CD4-positive, alpha-beta T cell (primary cell): Measurements from ENCODE around the gene CCDC183. TPM values are rescaled to one million over a fixed set of nuclear protein-coding genes. Genes with fewer than 3 reads are reported as not detected.
A peak's percentile ranks its signal among the peaks of the same experiment; 100 is the strongest.

Experiments
- ATAC-seq: fragments of 200-7000 bp; cut with Tn5 transposase; one replicate; pipeline ENCODE4 v1.10.0; 2022; ENCODE audit warnings: mild to moderate bottlenecking; ENCODE audit not compliant: poor library complexity
- CTCF ChIA-PET: fragments of 350-600 bp; sonication (Branson Sonifier 250); formaldehyde crosslinking; loops from one replicate; lab custom pipeline; 2021; ENCODE audit warnings: antibody characterized with exemption, inconsistent platforms; lab: Charles Lee
- POLR2A ChIA-PET: fragments of 350-600 bp; sonication (Branson Sonifier 250); formaldehyde crosslinking; loops from one replicate; lab custom pipeline; 2021; ENCODE audit warnings: antibody characterized with exemption, inconsistent platforms; lab: Charles Lee
- DNase-seq, 14 experiments: peaks; one replicate each; pipeline ENCODE4 v3.0.0-alpha.2; 2013 to 2020; ENCODE audit warnings: mixed read lengths in 2 of 14
- H3K27ac ChIP-seq, 2 donors: one replicate each; pipeline versions ENCODE4 v1.5.1 to v1.7.0; 2013; ENCODE audit warnings: low read length in 2 of 2, low read depth in 1 of 2, mild to moderate bottlenecking in 1 of 2
- H3K27me3 ChIP-seq, 2 experiments: 1 replicate in 1 of 2; 2 replicates in 1 of 2; pipeline versions ENCODE4 v1.6.1 to v1.7.0; 2013; ENCODE audit warnings: low read length in 2 of 2, control low read depth in 1 of 2, mild to moderate bottlenecking in 1 of 2, moderate library complexity in 1 of 2; ENCODE audit not compliant: insufficient read depth in 2 of 2, control insufficient read depth in 1 of 2
- H3K36me3 ChIP-seq: one replicate; pipeline ENCODE4 v1.6.1; 2013; ENCODE audit warnings: low read length, control low read depth; ENCODE audit not compliant: insufficient read depth
- H3K4me1 ChIP-seq: one replicate; pipeline ENCODE4 v1.6.1; 2013; ENCODE audit warnings: low read length, control low read depth; ENCODE audit not compliant: insufficient read depth
- H3K4me3 ChIP-seq: one replicate; pipeline ENCODE4 v1.5.1; 2013; ENCODE audit warnings: mild to moderate bottlenecking, low read length, moderate library complexity
- H3K9me3 ChIP-seq, 2 experiments: 1 replicate in 1 of 2; 2 replicates in 1 of 2; pipeline versions ENCODE4 v1.6.1 to v1.7.0; 2013; ENCODE audit warnings: low read length in 2 of 2, mild to moderate bottlenecking in 2 of 2, control low read depth in 1 of 2, moderate library complexity in 1 of 2; ENCODE audit not compliant: control insufficient read depth in 1 of 2, insufficient read depth in 1 of 2
- H3K27ac Mint-ChIP-seq: one replicate; pipeline ENCODE4 v1.8.0; 2020; ENCODE audit warnings: mixed read lengths
- H3K27me3 Mint-ChIP-seq: one replicate; pipeline ENCODE4 v1.8.0; 2021; ENCODE audit warnings: mixed read lengths
- H3K36me3 Mint-ChIP-seq: one replicate; pipeline ENCODE4 v1.8.0; 2021; ENCODE audit warnings: low read depth, mixed read lengths
- H3K4me1 Mint-ChIP-seq: one replicate; pipeline ENCODE4 v1.8.0; 2021; ENCODE audit warnings: low read depth, mixed read lengths
- H3K4me3 Mint-ChIP-seq: one replicate; pipeline ENCODE4 v1.8.0; 2020; ENCODE audit warnings: mild to moderate bottlenecking, mixed read lengths
- H3K9me3 Mint-ChIP-seq: one replicate; pipeline ENCODE4 v1.8.0; 2020; ENCODE audit warnings: mixed read lengths
- intact Hi-C, 2 experiments: fragments of 100-400 bp; cut with DNase I in 1 of 2; cut with micrococcal nuclease in 1 of 2; formaldehyde crosslinking; loops; one replicate each; pipeline versions ENCODE4 v1.15.1 to v1.9.0; 2023 to 2025; cut with DNase I, micrococcal nuclease
- total RNA-seq, 174 experiments: library from RNA in 2 of 174; stranded (reverse) in 2 of 174; gene quantifications; one replicate each; pipeline ENCODE4 v1.2.3 and lab custom pipeline; 2021 to 2026
- TF ChIP-seq, protein P1 (sequence below): fragments of 200-600 bp; IDR thresholded peaks from one replicate; pipeline ENCODE4 v1.8.0; 2022; ENCODE audit warnings: antibody characterized with exemption, mild to moderate bottlenecking

Gene CCDC183
- total RNA-seq, 2 experiments from 2014 or later = 3.0 to 4.6 TPM

GRCh38 chr9:136815422-136815782, 19.3 kb downstream of the CCDC183 start:
- TF ChIP-seq, protein P1, sequence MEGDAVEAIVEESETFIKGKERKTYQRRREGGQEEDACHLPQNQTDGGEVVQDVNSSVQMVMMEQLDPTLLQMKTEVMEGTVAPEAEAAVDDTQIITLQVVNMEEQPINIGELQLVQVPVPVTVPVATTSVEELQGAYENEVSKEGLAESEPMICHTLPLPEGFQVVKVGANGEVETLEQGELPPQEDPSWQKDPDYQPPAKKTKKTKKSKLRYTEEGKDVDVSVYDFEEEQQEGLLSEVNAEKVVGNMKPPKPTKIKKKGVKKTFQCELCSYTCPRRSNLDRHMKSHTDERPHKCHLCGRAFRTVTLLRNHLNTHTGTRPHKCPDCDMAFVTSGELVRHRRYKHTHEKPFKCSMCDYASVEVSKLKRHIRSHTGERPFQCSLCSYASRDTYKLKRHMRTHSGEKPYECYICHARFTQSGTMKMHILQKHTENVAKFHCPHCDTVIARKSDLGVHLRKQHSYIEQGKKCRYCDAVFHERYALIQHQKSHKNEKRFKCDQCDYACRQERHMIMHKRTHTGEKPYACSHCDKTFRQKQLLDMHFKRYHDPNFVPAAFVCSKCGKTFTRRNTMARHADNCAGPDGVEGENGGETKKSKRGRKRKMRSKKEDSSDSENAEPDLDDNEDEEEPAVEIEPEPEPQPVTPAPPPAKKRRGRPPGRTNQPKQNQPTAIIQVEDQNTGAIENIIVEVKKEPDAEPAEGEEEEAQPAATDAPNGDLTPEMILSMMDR = no peak
- H3K4me3 ChIP-seq = no peak overlapping the region
- Mint-ChIP-seq H3K36me3 (peaks cover 35% of the 10 kb centered on the region), H3K4me1 (peaks cover 24% of the 10 kb centered on the region), H3K9me3 (no peaks in the 10 kb centered on the region), H3K27me3 (no peaks in the 10 kb centered on the region), H3K4me3 (no peak overlapping the region), H3K27ac (no peak overlapping the region)
- H3K36me3 ChIP-seq = peaks cover 13% of the 10 kb centered on the region
- ChIA-PET CTCF (no interaction called here), POLR2A (no interaction called here)
- ATAC-seq (no peak), DNase-seq (no peak)
- intact Hi-C loops = no loop called here
- no peak overlapping the region for H3K27ac ChIP-seq
- no peaks in the 10 kb centered on the region for H3K9me3 ChIP-seq
- H3K4me1 ChIP-seq = peaks cover 21% of the 10 kb centered on the region
- H3K27me3 ChIP-seq = no peaks in the 10 kb centered on the region

GRCh38 chr9:136820971-136821825, 25.1 kb downstream of the CCDC183 start:
- CTCF ChIA-PET = no interaction called here

DNA sequence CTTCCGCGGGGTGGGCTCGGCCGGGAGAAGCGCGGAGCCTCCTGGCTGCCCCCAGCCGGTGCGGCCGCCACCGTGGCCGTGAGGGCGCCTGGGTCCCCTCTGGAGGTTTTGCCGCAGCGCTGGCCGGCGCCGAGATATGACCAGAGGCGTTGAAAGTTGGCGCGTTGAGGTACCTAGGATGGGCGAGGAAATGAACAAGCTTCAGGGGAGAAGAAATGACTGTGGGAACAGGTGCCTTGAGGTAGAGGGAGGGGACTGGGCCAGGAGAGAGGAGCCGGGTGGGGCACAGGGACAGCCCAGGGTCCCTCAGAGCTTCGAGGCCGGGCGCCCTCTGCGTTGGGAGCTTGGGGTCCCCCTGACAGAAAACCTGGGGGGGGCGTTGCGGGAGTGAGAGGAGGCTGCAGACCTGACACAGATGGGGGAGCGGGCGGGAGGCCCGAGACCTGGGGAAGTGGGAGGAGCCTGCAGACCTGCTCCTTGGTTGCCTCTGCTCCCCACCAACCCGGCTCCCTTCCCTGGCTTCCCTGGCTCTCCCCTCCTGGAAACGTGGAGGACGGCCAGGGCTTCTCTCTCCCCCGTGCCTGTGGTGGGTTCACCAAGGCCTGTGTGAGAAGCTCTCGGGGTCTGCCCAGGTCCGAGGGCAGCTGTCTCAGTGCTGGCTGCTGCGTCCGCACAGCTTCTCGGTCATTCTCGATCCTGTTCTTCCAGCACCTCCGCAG, 25.8 kb downstream of the CCDC183 start:
- TF ChIP-seq, protein P1 = no peak
- no peak overlapping the region for H3K4me3 ChIP-seq
- H3K27me3 ChIP-seq = no peaks in the 10 kb centered on the region
- H3K9me3 Mint-ChIP-seq = no peaks in the 10 kb centered on the region
- intact Hi-C loops = no loop called here
- ATAC-seq = no peak
- peaks cover 8% of the 10 kb centered on the region for H3K4me1 Mint-ChIP-seq
- CTCF ChIA-PET = no interaction called here
- no peaks in the 10 kb centered on the region for H3K4me1 ChIP-seq
- H3K27me3 Mint-ChIP-seq = no peaks in the 10 kb centered on the region
- H3K36me3 Mint-ChIP-seq = peaks cover 10% of the 10 kb centered on the region
- no peaks in the 10 kb centered on the region for H3K9me3 ChIP-seq
- H3K27ac Mint-ChIP-seq = no peak overlapping the region
- H3K27ac ChIP-seq = no peak overlapping the region
- DNase-seq = peak in 1 of 14 experiments; percentile 19
- H3K4me3 Mint-ChIP-seq = no peak overlapping the region
- POLR2A ChIA-PET = no interaction called here
- peaks cover 16% of the 10 kb centered on the region for H3K36me3 ChIP-seq

More at GRCh38 chr9:136820971-136821825, 25.1 kb downstream of the CCDC183 start:
- peaks cover 12% of the 10 kb centered on the region for H3K36me3 ChIP-seq
- H3K27ac ChIP-seq = no peak overlapping the region
- H3K4me3 ChIP-seq = no peak overlapping the region
- TF ChIP-seq, protein P1 = no peak
- intact Hi-C loops = no loop called here
- Mint-ChIP-seq H3K9me3 (no peaks in the 10 kb centered on the region), H3K4me1 (peaks cover 8% of the 10 kb centered on the region), H3K27me3 (no peaks in the 10 kb centered on the region), H3K4me3 (no peak overlapping the region), H3K27ac (no peak overlapping the region), H3K36me3 (peaks cover 14% of the 10 kb centered on the region)
- DNase-seq (peak in 1 of 14 experiments; percentile 18), ATAC-seq (no peak)
- H3K27me3 ChIP-seq = no peaks in the 10 kb centered on the region
- no peaks in the 10 kb centered on the region for H3K4me1 ChIP-seq
- POLR2A ChIA-PET = no interaction called here
- no peaks in the 10 kb centered on the region for H3K9me3 ChIP-seq
